ENCODE data around the gene ADCY2.

Gene ADCY2

GRCh38 chr5:7467179-7467578, 71.2 kb downstream of the ADCY2 start:
- in situ Hi-C loops (cut with HindIII; ENCODE audit: low pct_ligation_motif_present, low sequenced_read_pairs): no loop called here

GRCh38 chr5:7468742-7469141, 72.8 kb downstream of the ADCY2 start:
- H3K4me3 ChIP-seq (ENCODE audit: low read depth, low read length): no peak overlapping the region
- DNase-seq: no peak
- no peaks in the 10 kb centered on the region for H3K36me3 ChIP-seq (replicated peaks)
- no peaks in the 10 kb centered on the region for H3K27me3 ChIP-seq (replicated peaks)
- TF ChIP-seq CTCF (IDR thresholded peaks at IDR 0.05; ENCODE audit: low read depth, low read length, missing control alignments): no peak
- no peak overlapping the region for H3K27ac ChIP-seq
- in situ Hi-C loops (cut with HindIII; ENCODE audit: low pct_ligation_motif_present, low sequenced_read_pairs): no loop called here

More at GRCh38 chr5:7467179-7467578, 71.2 kb downstream of the ADCY2 start:
- no peak for DNase-seq
- H3K36me3 ChIP-seq (replicated peaks): no peaks in the 10 kb centered on the region
- H3K4me3 ChIP-seq (ENCODE audit: low read depth, low read length): no peak overlapping the region
- no peak overlapping the region for H3K27ac ChIP-seq
- H3K27me3 ChIP-seq (replicated peaks): no peaks in the 10 kb centered on the region
- TF ChIP-seq CTCF (IDR thresholded peaks at IDR 0.05; ENCODE audit: low read depth, low read length, missing control alignments): no peak

GRCh38 chr5:7471710-7472109, 75.8 kb downstream of the ADCY2 start:
- no peak for DNase-seq
- H3K27me3 ChIP-seq (replicated peaks): no peaks in the 10 kb centered on the region
- H3K4me3 ChIP-seq (ENCODE audit: low read depth, low read length): no peak overlapping the region
- no peak overlapping the region for H3K27ac ChIP-seq
- TF ChIP-seq CTCF (IDR thresholded peaks at IDR 0.05; ENCODE audit: low read depth, low read length, missing control alignments): no peak
- in situ Hi-C loops (cut with HindIII; ENCODE audit: low pct_ligation_motif_present, low sequenced_read_pairs): no loop called here
- H3K36me3 ChIP-seq (replicated peaks): no peaks in the 10 kb centered on the region

GRCh38 chr5:7473115-7473514, 77.2 kb downstream of the ADCY2 start:
- in situ Hi-C loops (cut with HindIII; ENCODE audit: low pct_ligation_motif_present, low sequenced_read_pairs): no loop called here
- no peak for DNase-seq
- no peaks in the 10 kb centered on the region for H3K27me3 ChIP-seq (replicated peaks)
- no peak overlapping the region for H3K4me3 ChIP-seq (ENCODE audit: low read depth, low read length)
- no peak for TF ChIP-seq CTCF (IDR thresholded peaks at IDR 0.05; ENCODE audit: low read depth, low read length, missing control alignments)
- no peaks in the 10 kb centered on the region for H3K36me3 ChIP-seq (replicated peaks)
- H3K27ac ChIP-seq: no peak overlapping the region

GRCh38 chr5:7473668-7474215, 77.8 kb downstream of the ADCY2 start:
- Histone ChIP-seq H3K4me3 (ENCODE audit: low read depth, low read length) (no peak overlapping the region), H3K36me3 (replicated peaks) (no peaks in the 10 kb centered on the region), H3K27ac (no peak overlapping the region), H3K27me3 (replicated peaks) (no peaks in the 10 kb centered on the region)
- TF ChIP-seq CTCF (IDR thresholded peaks at IDR 0.05; ENCODE audit: low read depth, low read length, missing control alignments): no peak
- in situ Hi-C loops (cut with HindIII; ENCODE audit: low pct_ligation_motif_present, low sequenced_read_pairs): no loop called here
- DNase-seq: no peak

- Histone ChIP-seq H3K36me3 (replicated peaks) (no peaks in the 10 kb centered on the region), H3K27me3 (replicated peaks) (no peaks in the 10 kb centered on the region), H3K4me3 (ENCODE audit: low read depth, low read length) (no peak overlapping the region), H3K27ac (no peak overlapping the region)
- in situ Hi-C loops (cut with HindIII; ENCODE audit: low pct_ligation_motif_present, low sequenced_read_pairs): no loop called here
- no peak for DNase-seq
- no peak for TF ChIP-seq CTCF (IDR thresholded peaks at IDR 0.05; ENCODE audit: low read depth, low read length, missing control alignments)
Measured at GRCh38 chr5:7474821-7475403, 79.0 kb downstream of the ADCY2 start.

Data from brain microvascular endothelial cell (primary cell).